NCI-H1694 treated with DMSO at 0.1 percent for 48 hours (cell line): ENCODE results near the gene ABCC5.
A peak's percentile ranks its signal among the peaks of the same experiment; 100 is the strongest.

ENCODE experiments used
- DNase-seq: peaks from one replicate; lab custom pipeline; 2025; lab: John Stamatoyannopoulos, UW

The ABCC5 gene

GRCh38 chr3:183922421-183922820 is 95.3 kb downstream of the ABCC5 start:
- no peak for DNase-seq

DNA sequence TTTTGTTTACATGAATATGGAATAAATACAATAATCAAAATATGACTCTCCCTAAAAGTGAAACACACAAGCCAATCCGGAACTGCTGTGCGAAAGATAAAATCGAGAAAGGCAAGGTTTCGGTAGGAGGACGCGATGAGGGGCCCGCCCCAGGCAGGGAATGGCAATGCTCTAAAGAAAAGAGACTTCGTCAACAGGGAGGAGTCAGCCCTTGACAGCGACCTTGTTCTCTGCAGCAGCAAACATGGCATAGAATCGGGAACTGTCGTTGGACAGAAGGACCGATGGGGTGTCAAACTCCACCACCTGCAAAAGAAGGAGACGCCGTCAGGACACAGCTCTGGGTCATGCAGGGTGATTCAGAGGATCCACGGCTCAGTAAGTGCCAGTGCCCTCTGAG is 96.6 kb downstream of the ABCC5 start:
- no peak for DNase-seq

DNA sequence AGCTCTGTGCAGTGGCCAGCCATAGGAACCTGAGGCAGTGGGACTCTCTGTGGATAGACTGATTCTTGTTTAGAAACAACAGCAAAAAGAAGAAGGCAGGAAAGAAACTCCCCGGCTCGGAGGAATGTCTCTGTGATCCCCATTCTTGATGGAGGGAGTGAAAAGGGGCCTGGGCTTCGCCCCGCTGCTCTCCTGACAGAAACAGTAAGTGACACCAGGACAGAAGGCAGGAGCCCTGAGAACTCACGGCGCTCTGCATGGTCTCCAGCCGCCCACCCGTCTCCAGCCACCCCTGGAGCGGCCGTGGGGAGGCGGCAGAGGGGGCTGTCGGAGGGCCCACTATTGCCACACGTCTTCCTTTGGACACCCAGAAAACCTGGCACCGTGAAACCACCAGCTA is 97.3 kb downstream of the ABCC5 start:
- no peak for DNase-seq

DNA sequence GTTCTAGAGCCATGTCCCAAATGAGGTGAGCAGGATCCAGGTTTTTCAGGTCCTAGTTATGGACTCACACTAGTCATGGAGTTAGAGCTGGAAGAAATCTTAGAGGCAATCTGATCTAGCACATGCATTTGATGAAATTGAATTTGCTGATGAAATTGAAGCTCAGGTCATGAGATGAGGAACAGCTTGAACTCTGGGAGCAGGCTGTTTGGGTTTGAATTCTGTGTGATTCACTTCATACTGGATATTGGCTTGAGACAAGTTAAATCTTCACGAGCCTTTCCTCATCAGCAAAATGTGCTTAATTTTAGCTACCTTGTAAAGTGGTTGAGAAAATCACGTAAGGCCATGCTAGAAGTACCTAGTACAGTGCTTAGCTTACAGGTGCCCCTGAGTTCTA is 99.5 kb downstream of the ABCC5 start:
- DNase-seq: no peak

- no peak for DNase-seq
Measured at GRCh38 chr3:183917776-183918175, 99.9 kb downstream of the ABCC5 start.

DNA sequence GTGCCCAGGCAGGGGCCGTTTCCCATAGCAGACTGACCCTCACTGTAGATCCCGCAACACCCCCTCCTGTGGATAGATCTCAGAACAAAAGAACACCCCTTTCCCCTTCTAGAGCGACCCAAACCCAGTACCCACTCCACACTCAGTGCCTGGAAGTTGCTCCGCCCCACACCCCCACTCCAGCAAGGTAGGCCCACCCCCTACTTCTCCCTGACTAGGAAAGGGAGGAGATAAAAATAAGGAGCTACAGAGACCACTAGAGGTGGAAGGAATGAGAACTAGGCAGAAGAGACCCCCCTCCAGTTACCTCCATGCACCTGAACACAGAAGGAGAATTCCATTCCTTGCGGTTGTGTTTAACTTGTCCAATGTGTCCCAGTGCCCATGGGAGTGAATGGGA is 102.8 kb downstream of the ABCC5 start:
- DNase-seq: no peak

- no peak for DNase-seq
Measured at GRCh38 chr3:183913580-183913920, 104.1 kb downstream of the ABCC5 start.

DNA sequence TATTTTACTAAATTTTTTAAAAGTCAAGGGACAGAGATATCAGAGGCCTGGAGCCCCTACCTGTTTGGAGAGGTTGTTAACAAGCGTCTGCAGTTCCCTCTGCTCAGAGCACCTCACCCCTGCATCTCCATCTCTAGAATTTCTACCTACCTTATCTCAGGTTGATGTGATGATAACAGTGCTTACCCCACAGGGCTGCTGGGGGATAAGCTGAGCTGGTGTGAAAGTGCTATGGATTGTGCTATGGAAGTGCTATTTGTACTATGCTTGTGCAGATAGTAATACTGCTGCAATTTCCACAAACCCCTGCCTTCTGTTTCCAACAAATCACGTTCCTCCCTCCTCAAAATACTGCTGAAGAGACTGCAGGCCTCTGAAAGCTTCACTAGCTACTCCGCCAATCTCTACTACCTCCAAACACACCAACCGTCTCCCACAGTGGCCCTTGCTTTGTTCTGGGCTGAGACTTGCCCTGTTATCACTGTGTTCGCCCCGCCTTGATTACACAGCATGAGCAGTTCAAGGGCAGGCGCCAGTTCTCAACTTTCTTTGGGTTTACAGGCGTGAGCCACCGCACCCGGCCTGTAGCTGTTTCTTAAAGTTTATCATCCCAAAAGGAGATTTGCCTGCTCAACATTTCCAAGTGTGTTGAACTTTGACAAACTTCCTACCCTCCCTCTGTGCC is 104.6 kb downstream of the ABCC5 start:
- no peak for DNase-seq

- DNase-seq: no peak
Measured at GRCh38 chr3:183911763-183912506, 105.7 kb downstream of the ABCC5 start.

GRCh38 chr3:183911087-183911486 is 106.6 kb downstream of the ABCC5 start:
- no peak for DNase-seq

GRCh38 chr3:183909030-183909600 is 108.6 kb downstream of the ABCC5 start:
- no peak for DNase-seq

DNA sequence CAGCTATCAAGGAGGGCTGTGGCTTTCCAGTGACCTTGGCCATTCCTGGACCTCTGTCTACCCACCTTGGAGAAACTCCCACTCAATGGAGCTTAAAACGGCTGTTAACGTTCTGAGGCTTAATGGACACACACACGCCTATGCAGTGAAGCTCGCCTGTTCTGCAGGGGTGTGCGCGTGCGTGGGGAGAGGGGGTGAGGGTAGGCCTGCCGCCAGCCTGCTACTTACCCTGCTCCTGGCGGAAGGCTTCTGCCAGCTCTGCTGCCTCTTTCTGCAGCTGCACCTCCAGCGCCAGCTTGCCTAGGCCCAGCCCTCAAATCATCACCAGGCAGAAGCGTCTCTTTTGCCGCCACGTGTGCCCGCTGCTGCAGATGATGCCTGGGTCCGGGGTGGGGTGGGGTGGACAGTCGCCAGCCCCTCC is 109.8 kb downstream of the ABCC5 start:
- DNase-seq: peak; percentile 61

DNA sequence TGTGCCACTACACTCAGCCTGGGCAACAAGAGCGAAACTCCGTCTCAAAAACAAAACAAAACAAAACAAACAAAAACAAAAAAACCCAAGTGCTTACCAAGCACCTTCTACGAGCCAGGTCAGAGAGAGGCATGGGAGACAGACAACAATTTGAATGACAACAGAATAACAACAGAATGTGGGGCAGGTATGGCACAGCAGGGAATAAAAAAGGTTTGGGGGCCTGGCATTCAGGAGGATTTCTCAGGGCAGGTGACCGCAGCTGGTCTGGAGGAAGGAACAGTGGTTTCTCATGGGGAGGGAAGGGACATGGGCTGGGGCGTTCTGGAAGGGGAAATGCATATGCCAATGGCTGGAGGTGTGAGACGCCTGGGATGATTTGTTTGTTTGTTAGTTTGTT is 110.5 kb downstream of the ABCC5 start:
- no peak for DNase-seq

DNA sequence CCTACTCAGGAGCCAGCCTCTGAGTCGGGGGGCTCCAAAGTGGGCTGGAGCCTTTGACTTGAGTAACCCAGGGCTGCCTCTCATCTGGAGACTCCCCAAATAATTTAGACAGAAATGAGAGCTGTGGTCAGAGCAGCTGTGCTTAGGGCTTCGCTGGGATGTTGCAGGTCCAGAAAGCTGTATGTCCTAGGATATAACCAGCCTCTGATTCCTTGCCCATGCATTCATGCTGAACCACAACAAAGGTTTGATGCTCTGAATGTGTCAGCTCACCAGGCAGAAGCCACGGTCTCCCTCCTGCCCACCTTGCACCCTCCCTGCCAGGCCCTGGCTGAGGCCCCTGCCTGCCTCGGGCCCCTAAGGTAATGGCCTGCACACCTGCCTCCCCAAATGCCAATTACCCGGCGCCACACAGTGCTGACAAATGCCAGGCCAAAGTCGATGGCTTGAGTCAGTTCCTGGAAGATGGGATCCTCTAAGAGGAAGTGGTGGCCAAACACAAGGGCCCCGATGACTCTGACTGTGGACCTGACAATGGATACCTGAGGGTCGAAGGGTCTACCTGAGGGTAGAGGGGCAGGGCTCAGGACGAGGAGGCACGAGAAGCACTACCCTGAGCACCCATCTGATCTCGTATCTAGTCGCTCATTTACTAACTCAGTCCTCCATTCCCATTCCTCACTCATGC is 111.3 kb downstream of the ABCC5 start:
- no peak for DNase-seq

GRCh38 chr3:183904833-183905780 is 112.6 kb downstream of the ABCC5 start:
- no peak for DNase-seq

DNA sequence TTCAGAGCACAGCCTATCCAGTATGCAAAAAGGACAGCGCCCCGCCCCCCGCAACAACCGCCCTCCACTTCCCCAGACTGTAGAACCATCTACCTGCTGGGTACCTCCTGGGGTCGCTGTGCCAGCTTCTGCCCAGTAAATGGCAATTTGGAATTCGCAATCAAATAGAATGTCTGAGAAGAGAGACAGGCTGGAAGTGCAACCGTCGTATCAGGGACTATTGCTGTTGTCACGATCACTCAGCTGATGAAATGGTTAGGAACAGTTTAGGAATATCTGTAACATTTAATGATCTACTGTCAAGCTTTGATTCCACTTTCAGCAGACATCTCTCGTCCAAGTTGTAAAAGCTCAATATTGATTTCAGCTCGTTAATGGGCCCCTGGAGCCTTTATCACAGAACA is 119.7 kb downstream of the ABCC5 start:
- DNase-seq: no peak

GRCh38 chr3:183897606-183898005 is 120.1 kb downstream of the ABCC5 start:
- no peak for DNase-seq

DNA sequence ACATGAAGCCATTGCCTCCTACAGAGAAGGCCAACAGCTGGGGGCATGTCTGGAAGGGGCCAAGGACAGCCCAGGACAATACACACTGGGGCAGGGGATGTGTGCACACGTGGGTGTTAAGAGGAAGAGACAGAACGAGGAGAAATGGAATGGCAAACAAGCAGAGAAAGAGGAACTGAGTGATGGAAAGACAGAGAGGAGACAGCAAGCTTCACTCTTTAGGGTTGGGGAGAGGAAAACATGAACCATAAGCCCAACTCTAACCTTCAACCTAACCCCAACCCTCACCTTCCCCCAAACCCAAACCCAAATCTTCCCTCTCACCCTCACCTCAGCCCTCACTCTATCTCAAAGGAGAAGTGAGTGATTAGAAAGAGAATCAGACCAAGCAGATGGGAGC is 121.1 kb downstream of the ABCC5 start:
- DNase-seq: no peak

- DNase-seq: no peak
Measured at GRCh38 chr3:183896184-183896583, 121.5 kb downstream of the ABCC5 start.

GRCh38 chr3:183895774-183896173 is 121.9 kb downstream of the ABCC5 start:
- no peak for DNase-seq

DNA sequence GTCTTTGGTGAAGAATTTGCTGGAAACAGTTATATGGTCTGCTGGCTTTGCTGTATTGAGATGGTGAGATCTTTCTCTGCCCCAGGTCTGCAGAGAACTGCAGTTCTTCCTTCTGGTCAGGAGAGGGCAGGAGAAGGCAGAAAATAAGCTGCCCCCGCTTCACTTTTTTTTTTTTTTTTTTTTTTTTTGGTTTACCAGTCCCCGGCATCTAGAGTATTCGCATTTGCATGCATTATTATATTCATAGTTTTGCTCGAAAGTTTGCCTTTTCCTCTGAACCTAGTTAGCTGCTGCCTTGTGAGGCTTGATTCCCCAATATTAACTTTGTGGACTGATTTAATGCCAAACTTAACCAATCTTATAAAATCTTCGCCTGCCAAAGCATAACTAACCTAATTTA is 122.4 kb downstream of the ABCC5 start:
- peak; percentile 55 for DNase-seq
